Loucy (cell line): ENCODE data around the gene GPX3.

Experiments used
- EZH2phosphoT487 ChIP-seq: fragments of 200-600 bp; IDR thresholded peaks from 2 replicates; pipeline ENCODE4 v1.6.1; 2018; ENCODE audit warnings: antibody characterized with exemption, mild to moderate bottlenecking, moderate library complexity, borderline replicate concordance
- TF ChIP-seq, protein P1 (sequence below): fragments of 200-600 bp; sonication (generic); conservative IDR thresholded peaks from 2 replicates; pipeline ENCODE4 v1.5.1; 2014; ENCODE audit warnings: mild to moderate bottlenecking, antibody characterized with exemption, low read length

DNA sequence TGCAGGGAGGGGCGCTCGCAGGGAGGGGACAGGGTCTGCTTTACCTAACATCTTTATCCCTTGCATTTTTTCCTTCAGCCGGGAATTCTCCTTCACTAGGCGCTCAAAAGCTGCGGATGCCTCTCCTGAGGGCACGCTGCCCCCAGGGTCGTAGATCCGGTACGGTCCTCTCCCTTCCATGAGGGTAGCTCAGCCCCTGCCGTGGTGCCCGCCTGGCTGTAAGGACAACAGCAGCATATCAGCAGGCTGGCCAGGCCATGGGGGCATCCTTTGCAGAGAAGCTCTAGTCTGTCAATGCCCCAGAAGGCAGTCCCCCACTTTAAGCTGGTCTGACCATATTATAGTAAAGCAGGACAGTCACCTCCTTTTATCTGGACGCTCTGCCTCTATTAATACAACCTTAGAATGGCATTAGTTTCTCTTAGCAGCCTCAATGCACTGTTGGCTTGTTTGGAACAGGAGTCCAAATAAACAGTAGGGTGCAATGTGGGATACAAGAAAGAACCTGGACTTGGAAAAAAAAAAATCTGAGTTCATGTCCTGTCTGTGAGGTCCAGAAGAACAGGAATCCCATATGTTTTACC is 44.6 kb downstream of the GPX3 start:
- TF ChIP-seq, protein P1, sequence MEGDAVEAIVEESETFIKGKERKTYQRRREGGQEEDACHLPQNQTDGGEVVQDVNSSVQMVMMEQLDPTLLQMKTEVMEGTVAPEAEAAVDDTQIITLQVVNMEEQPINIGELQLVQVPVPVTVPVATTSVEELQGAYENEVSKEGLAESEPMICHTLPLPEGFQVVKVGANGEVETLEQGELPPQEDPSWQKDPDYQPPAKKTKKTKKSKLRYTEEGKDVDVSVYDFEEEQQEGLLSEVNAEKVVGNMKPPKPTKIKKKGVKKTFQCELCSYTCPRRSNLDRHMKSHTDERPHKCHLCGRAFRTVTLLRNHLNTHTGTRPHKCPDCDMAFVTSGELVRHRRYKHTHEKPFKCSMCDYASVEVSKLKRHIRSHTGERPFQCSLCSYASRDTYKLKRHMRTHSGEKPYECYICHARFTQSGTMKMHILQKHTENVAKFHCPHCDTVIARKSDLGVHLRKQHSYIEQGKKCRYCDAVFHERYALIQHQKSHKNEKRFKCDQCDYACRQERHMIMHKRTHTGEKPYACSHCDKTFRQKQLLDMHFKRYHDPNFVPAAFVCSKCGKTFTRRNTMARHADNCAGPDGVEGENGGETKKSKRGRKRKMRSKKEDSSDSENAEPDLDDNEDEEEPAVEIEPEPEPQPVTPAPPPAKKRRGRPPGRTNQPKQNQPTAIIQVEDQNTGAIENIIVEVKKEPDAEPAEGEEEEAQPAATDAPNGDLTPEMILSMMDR, result no peak
- no peak for TF ChIP-seq EZH2phosphoT487
